GM21528 (cell line): ENCODE measurements around the gene CNPPD1.
"Not testable (repeated sequence)": the region's sequence is repeated elsewhere in the genome, so short reads cannot be mapped to it uniquely, and the experiment has no call there.

Source experiments
- ATAC-seq: cut with Tn5 transposase; IDR thresholded peaks from one replicate; pipeline ENCODE4 v1.9.1; 2021; ENCODE audit warnings: mild to moderate bottlenecking, moderate library complexity; ENCODE audit not compliant: unreplicated experiment, low FRiP score

CNPPD1 gene

DNA sequence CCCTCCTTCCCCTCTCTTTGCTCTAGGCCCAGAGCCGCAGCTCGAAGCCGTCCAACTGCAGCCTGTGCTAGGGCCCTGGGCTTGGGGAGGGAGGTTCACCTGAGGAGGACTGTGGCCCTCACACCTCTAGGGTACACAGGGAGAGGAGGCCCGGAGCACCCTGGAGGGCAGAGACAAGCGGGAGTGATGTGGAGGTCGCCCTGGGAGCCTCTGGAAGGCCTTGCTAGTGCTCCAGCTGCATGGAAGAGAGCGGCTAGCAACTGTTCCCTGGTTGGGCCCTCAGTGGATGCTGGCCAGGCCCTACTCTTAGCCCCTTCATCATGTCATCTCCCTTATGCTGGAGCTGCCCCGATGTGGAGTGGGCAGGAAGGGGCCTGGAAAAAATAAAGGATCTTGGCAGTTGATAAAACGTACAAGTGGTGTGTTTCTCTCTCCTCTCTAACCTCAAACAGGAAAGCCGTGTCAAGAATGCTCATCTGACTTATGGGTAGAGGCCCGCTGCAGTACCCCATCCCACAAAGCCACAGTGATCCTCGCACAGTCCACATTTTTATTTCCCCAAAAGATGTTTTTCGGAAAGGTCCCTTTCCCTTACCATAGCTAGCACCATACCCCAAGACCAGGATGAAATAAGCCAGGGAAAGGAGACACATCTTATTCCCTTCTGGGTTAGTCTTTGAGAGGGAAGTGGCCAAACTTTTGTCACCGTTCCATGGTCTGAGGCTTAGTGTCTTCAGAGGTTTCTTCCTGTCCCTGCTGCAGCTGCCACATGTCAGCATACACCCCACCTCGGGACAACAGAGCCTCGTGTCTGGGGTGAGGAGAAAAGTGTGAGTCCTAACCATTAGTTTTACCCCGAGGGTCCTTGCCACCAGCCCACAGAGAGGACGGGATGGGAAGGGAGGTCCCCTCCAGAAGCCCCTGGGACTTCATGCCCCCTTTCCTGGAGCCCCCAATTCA lies 32.8 kb upstream of the CNPPD1 start:
- no peak for ATAC-seq

DNA sequence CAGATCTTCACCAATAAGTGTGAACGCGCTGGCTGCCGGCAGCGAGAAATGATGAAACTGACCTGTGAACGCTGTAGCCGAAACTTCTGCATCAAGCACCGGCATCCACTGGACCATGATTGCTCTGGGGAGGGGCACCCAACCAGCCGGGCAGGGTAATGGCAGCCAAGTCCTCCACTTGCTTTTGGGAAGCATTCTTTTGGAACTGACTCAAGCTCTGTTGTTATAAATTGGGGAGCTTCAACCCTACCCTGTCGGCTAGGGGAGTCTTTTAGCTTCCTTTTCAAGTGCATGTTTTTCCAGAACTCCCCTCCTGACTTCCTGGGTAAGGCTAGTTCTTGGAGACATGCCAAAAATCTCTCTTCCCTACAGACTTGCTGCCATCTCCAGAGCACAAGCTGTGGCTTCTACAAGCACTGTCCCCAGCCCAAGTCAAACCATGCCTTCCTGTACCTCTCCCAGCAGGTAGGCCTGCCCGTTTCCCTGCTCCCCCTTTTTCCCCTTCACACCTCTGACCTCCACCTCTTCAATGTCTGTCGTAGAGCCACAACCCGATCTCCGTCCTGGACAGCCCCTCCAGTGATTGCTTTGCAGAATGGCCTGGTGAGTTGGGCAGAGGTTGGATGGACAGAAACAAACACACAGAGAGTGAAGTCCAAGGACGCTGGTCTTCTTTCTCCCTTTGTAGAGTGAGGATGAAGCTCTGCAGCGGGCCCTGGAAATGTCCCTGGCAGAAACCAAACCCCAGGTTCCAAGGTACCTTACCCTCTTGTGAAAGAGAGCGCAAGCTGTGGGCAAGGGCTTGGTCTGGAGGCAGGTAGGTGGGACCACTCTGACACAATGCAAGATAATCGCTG lies 31.4 kb upstream of the CNPPD1 start:
- no peak for ATAC-seq

DNA sequence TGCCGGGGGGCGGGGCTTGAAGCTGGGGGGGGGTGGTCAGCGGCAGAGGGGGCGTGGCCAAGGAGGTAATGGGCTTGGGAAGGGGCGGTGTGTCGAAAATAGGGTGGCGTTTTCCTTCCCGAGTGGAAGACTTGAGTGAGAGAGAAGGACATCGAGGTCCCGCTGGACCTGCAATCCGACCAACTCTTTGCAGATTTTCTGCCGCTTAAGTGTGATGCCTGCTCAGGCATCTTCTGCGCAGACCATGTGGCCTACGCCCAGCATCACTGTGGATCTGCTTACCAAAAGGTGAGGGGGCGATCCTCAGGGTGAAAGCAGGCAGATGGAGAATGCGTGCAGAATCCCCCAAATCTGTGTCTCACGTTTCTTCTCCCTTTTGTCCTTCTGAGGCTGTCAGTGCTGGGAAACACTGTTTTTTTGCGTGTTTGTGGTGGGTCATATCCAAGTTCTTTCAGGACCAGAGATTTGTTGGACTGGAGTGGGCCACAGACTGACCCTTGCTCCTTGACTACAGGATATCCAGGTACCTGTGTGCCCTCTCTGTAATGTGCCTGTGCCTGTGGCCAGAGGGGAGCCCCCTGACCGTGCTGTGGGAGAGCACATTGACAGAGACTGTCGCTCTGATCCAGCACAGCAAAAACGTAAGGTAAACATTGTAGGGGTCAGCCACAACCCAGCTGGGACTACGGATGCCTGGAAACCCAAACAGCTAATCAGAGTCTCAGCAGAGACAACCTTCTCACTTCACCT lies 30.6 kb upstream of the CNPPD1 start:
- no peak for ATAC-seq

DNA sequence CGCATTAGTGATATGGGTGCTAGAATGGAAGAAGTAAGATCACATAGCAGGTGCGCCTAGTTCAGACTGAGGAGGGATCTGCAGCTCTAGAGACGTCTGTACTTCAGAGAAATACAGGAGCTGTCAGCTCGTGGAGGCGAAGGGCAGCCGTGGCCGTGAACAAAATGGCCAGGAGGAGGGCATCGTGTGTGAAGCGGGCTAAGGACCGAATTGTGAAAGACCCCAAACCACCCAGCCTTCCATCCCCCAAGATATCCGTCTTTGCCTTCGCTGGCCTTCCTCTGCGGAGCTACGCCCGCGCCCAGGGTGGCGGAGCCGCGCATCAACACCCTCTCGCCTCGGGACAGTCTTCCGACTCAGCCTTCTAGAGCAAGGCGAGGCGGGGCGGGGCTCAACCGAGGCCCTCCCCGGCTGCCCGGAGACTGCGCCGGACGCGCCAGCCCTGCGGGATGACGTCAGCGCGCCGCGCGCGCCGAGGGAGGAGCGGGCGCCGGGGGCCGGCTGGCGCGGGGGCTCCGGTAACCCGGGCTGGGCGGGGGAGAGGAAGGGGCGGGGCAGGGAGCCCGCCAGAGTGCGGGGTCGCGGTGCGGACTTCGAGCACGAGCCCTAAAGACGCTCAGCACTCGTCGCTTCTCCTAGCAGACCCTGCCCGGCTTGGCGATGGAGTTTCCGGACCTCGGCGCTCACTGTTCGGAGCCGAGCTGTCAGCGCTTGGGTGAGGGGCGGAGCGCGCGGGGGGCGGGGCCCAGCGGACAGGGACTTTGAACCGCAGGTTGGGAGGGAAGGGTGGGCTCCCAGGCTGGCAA lies 29.8 kb upstream of the CNPPD1 start, which contains the start of gene ZFAND2B:
ZFAND2B (plus strand) TSS at position 455 of the 806 bp plus-strand sequence; CDS start at position 661, 206 bp downstream.
- ATAC-seq = peak; percentile 97

DNA sequence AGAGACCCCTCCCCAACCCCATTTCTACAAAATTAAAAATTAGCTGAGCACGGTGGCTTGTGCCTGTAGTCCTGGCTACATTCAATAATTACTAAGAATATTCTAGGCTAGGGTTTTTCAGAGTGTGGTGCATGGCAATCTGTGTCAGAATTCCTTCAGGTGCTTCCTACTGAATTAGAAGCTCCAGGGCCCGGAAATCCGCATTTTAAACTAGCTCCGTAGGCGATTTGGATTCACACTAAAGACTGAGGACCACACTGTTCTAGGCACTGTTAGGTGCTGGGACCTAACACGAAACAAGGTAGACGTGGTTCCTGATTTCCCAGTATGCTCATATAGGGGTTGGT lies 29.2 kb upstream of the CNPPD1 start:
- ATAC-seq = no peak

DNA sequence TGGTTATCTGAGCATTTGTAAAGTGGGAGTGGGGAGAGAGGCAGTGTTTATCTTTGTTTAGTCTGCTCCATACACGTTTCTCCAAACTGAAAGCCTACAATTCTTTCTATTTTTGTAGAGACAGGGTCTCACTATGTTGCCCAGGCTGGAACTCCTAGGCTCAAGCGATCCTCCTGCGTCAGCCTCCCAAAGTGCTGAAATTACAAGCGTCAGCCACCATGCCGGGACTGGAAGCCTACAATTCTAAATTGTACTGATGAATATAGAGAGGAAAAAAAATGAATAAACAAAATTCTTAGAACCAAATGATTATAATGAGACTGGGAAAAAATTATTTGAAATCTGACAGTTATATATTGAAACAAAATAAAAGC lies 28.4 kb upstream of the CNPPD1 start:
- no peak for ATAC-seq

DNA sequence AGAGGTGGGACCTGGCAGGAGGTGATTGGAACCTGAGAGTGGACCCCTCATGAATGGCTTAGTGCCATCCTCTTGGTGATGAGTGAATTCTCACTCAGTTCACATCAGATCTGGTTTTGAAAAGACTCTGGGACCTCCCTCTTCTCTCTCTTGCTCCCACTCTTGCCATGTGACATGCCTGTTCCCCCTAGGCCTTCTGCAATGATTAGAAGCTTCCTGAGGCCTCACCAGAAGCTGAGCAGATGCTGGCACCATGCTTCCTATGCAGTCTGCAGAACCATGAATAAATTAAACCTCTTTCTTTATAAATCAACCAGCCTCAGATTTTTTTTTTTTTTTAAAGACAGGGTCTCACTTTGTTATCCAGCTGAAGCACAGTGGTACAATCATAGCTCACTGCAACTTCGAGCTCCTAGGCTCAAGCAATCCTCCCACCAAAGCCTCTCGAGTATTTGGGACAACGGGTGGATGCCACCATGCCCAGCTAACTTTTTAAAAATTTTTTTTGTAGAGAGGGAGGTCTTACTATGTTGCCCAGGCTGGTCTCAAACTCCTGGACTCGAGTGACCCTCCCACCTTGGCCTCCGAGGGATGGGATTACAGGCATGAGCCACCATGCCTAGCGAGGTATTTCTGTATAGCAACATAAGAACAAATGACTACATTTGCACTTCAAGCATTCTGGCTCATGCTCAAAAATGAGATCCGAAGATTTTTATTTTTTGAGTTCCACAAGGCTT lies 27.9 kb upstream of the CNPPD1 start:
- no peak for ATAC-seq

DNA sequence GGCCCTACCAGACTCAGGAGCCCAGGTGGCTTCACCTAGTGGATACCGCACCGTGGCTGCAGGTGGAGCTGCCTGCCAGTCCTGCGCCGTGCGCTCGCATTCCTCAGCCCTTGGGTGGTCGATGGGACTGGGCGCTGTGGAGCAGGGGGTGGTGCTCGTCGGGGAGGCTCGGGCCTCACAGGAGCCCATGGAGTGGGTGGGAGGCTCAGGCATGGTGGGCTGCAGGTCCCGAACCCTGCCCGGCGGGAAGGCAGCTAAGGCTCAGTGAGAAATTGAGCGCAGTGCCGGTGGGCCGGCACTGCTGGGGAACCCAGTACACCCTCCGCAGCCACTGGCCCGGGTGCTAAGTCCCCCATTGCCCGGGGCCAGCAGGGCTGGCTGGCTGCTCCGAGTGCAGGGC lies 24.6 kb upstream of the CNPPD1 start:
- ATAC-seq = not testable (repeated sequence)

DNA sequence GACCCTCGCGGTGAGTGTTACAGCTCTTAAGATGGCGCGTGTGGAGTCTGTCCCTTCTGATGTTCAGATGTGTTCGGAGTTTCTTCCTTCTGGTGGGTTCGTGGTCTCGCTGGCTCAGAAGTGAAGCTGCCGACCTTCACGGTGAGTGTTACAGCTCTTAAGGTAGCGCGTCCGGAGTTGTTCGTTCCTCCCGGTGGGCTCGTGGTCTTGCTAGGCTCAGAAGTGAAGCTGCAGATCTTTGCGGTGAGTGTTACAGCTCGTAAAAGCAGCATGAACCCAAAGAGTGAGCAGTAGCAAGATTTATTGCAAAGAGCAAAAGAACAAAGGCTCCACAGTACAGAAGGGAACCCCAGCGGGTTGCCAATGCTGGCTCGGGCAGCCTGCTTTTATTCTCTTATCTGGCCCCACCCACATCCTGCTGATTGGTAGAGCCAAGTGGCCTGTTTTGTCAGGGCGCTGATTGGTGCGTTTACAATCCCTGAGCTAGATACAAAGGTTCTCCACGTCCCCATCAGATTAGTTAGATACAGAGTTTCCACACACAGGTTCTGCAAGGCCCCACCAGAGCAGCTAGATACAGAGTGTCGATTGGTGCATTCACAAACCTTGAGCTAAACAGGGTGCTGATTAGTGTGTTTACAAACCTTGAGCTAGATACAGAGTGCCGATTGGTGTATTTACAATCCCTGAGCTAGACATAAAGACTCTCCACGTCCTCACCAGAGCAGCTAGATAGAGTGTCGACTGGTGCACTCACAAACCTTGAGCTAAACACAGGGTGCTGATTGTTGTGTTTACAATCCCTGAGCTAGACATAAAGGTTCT lies 24.0 kb upstream of the CNPPD1 start:
- not testable (repeated sequence) for ATAC-seq

DNA sequence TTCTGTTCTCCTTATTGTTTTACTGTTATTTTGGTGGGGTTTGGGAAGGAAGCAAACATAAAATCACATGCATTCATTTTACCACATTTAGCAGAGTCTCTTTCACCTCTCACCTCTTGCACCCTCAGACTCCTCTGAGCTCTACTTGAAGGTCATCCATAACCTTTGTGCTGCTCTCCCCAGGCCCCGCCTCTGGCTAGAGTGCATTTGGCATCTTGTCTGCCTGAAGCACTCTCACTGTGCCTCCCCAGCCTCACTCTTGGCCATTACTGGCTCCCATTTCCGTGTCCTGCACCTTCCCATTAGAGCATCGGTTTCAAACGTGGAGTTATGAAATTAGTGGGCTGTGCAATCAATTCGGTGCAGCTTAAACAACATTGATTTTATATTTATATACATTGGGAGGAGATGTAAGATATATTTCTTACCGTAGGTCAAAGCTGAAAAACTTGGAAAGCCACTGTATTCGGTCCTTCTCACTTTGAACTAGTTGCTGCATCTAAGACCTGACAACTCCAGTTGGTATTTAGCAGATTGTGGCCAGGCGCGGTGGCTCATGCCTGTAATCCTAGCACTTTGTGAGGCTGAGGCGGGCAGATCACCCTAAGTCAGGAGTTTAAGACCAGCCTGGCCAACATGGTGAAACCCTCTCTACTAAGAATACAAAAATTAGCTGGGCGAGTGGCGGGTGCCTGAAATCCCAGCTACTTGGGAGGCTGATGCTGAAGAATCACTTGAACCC lies 22.9 kb upstream of the CNPPD1 start:
- ATAC-seq = no peak

DNA sequence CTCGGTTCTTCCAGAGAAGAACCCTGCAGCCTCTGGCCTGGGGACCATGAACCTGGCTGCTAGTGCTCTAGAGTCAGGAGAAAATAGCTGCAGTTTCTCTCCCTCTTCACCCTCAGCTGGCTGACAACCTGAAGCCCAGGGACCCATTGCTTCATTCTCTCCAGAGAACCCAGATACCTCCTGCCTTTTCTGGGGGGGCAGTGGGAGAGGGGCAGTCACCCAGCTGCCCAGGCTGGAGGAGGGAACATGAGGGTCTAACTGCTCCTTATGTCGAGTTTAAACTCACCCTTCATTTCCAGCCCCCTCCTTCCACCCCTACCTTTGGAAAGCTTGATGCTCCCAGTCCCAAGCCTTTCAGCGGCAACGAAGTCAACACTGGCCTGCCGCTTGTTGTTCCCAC lies 22.2 kb upstream of the CNPPD1 start:
- no peak for ATAC-seq

DNA sequence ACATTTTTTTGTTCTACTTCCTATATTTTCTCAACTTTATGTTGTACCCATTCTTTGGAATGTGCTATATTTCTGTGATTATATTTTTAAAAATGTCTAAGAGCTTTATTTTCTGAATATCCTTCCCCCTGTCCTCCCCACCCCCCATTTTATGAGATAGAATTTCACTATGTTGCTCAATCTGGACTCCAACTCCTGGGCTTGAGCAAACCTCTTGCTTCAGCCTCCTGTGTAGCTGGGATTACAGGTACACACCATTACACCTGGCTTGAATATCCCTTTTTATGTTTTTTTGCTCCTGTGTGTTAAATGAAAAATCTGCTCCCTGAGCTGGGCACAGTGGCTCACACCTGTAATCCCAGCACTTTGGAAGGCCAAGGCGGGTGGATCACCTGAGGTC lies 20.7 kb upstream of the CNPPD1 start:
- ATAC-seq = no peak

DNA sequence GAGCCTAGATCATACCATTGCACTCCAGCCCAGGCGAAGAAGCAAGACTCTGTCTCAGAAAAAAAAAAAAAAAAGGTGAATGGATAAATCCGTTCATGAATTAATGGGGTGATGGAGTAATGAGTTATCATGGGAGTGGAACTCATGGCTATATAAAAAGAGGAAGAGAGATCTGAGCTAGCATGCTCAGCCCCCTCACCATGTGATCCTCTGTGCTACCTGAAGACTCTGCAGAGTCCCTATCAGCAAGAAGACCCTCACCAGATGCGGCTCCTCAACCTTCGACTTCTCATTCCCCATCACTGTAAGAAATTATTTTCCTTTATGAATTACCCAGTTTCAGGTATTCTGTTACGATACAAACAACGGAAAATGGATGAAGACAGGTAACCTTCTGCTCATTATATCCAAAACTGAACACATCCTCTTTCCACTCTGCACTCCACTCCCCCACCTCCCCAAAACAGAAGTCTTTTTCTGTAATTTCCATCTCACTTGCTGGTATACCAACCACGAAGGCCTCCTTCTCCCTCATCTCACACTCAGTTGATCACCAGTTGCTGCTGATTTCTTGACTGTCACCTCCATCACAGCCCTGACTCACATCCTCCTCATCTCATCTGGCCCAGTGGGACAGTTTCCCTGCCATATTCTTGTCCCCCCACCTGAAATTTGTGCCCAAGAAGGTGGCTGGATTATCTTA lies 10.2 kb upstream of the CNPPD1 start:
- no peak for ATAC-seq

DNA sequence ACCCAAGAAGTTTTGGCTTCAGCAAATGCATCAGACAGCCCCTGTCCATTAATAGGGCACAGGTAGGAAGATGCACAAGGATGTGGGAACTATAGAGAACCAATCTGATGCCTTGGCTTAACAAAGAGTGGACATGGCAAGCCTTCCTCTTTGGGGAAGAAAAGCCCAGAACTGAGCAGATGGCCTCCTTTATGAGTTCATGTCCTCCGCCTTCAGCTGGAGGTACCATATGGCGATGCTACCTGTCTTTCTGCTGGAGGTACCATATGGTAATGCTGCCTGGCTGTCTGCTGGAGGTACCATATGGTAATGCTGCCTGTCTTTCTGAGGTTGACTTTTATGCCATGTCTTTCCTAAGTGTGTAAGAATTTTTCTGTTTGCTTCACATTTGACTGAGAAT lies 7.4 kb upstream of the CNPPD1 start:
- no peak for ATAC-seq

DNA sequence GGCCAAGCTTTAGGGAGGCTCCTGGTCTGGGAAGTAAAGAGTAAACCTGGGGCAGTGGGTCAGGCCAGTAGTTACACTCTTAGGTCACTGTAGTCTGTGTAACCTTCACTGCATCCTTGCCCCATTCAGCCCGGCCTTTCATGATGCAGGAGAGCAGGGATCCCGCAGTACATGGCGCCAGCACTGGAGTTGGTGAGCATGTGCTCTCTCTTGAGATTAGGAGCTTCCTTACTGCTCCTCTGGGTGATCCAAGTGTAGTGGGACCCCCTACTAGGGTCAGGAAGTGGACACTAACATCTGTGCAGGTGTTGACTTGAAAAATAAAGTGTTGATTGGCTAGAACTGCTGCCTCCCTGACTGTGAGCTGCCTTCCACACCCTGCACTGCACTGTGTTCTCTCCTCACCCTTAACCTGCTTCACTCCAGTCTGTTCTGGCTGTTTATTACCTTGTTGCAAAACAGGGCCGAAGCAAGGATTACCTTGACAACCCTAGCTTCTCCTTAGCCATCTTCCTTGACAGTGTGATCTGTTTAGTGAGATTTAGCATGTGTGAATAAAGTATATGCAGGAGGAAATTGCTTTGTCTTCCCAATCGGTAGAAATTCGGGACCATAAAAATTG lies 6.5 kb upstream of the CNPPD1 start:
- ATAC-seq = no peak

DNA sequence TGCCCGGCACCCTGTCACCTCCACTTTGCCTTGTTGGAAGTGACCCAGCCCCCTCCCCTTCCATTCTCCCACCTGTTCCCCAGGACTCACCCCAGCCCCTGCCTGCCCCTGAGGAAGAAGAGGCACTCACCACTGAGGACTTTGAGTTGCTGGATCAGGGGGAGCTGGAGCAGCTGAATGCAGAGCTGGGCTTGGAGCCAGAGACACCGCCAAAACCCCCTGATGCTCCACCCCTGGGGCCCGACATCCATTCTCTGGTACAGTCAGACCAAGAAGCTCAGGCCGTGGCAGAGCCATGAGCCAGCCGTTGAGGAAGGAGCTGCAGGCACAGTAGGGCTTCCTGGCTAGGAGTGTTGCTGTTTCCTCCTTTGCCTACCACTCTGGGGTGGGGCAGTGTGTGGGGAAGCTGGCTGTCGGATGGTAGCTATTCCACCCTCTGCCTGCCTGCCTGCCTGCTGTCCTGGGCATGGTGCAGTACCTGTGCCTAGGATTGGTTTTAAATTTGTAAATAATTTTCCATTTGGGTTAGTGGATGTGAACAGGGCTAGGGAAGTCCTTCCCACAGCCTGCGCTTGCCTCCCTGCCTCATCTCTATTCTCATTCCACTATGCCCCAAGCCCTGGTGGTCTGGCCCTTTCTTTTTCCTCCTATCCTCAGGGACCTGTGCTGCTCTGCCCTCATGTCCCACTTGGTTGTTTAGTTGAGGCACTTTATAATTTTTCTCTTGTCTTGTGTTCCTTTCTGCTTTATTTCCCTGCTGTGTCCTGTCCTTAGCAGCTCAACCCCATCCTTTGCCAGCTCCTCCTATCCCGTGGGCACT lies 5.8 kb upstream of the CNPPD1 start:
- ATAC-seq = no peak
